Spleen (tissue), 11 donors: ENCODE data around the gene SEC11C. TPM values are rescaled to one million over a fixed set of nuclear protein-coding genes. Genes with fewer than 3 reads are reported as not detected.
"Not testable (repeated sequence)": the region's sequence is repeated elsewhere in the genome, so short reads cannot be mapped to it uniquely, and the experiment has no call there.

Experiments used
- DNase-seq: peaks from one replicate; pipeline ENCODE4 v3.0.0-alpha.2; 2020
- H3K27ac ChIP-seq, 8 donors: fragments of 200-600 bp; sonication (generic) in 7 of 8; 1 replicate in 4 of 8; 2 replicates in 4 of 8; pipeline versions ENCODE4 v1.5.0 to v1.8.0; 2016 to 2021; ENCODE audit warnings: inconsistent platforms in 4 of 8, mild to moderate bottlenecking in 4 of 8, moderate library complexity in 1 of 8
- H3K27me3 ChIP-seq, 7 donors: fragments of 200-600 bp; sonication (generic) in 6 of 7; replicated peaks in 1 of 7; 1 replicate in 4 of 7; 2 replicates in 3 of 7; pipeline versions ENCODE4 v1.5.0 to v1.8.0; 2016 to 2021; ENCODE audit warnings: inconsistent platforms in 3 of 7, mild to moderate bottlenecking in 1 of 7
- H3K36me3 ChIP-seq, 6 donors: fragments of 200-600 bp; sonication (generic) in 5 of 6; 1 replicate in 4 of 6; 2 replicates in 2 of 6; pipeline versions ENCODE4 v1.5.0 to v1.8.0; 2016 to 2021; ENCODE audit warnings: inconsistent platforms in 2 of 6
- H3K4me1 ChIP-seq, 6 donors: fragments of 200-600 bp; sonication (generic) in 5 of 6; 1 replicate in 3 of 6; 2 replicates in 3 of 6; pipeline versions ENCODE4 v1.5.0 to v1.8.0; 2016 to 2021; ENCODE audit warnings: inconsistent platforms in 3 of 6
- H3K4me3 ChIP-seq, 8 donors: fragments of 200-600 bp; sonication (generic) in 7 of 8; 1 replicate in 4 of 8; 2 replicates in 4 of 8; pipeline versions ENCODE4 v1.5.0 to v1.8.0; 2016 to 2021; ENCODE audit warnings: inconsistent platforms in 4 of 8, mild to moderate bottlenecking in 4 of 8, moderate library complexity in 2 of 8
- H3K9me3 ChIP-seq, 8 donors: fragments of 200-600 bp; sonication (generic) in 7 of 8; 1 replicate in 4 of 8; 2 replicates in 4 of 8; pipeline versions ENCODE4 v1.5.0 to v1.8.0; 2016 to 2021; ENCODE audit warnings: inconsistent platforms in 4 of 8
- CTCF ChIP-seq, 11 experiments: fragments of 200-600 bp in 7 of 11; fragments of 450-650 bp in 4 of 11; sonication (generic) in 4 of 11; IDR thresholded peaks in 8 of 11; conservative IDR thresholded peaks in 3 of 11; 1 replicate in 7 of 11; 2 replicates in 4 of 11; pipeline versions ENCODE4 v1.4.0 to v1.8.0; 2016 to 2021; ENCODE audit warnings: antibody characterized with exemption in 11 of 11, inconsistent platforms in 4 of 11, mild to moderate bottlenecking in 1 of 11
- POLR2A ChIP-seq, 3 donors: fragments of 450-650 bp; IDR thresholded peaks; one replicate each; pipeline ENCODE4 v1.5.1; 2017; ENCODE audit warnings: antibody characterized with exemption in 3 of 3, mild to moderate bottlenecking in 1 of 3
- POLR2AphosphoS5 ChIP-seq, 3 donors: sonication (generic); formaldehyde crosslinking; IDR thresholded peaks; one replicate each; pipeline ENCODE4 v1.5.1; 2017; ENCODE audit warnings: antibody characterized with exemption in 3 of 3
- WGBS, 5 donors: extraction: QIAGEN DNeasy Blood & Tissue Kit in 3 of 5; methylation state at CpG; one replicate each; pipeline versions ENCODE4 v1.1.5 to v1.1.7; 2013 to 2018; 5-methylcytosine and 5-hydroxymethylcytosine counted together
- intact Hi-C: fragments of 100-400 bp; cut with DNase I; formaldehyde crosslinking; loops from one replicate; pipeline ENCODE4 v1.15.0; 2023; ENCODE audit warnings: low total_unique reads
- polyA plus RNA-seq, 3 donors: library from polyadenylated mRNA; stranded (reverse); fragments of 200-250 nt; gene quantifications; one replicate each; pipeline ENCODE4 v1.2.1, GENCODE V29; 2013
- total RNA-seq, 7 donors: library from RNA; depleted of rRNA in 3 of 7; stranded (reverse); fragments of >200 nt in 3 of 7; fragmentation: NEBNext Ultra II Directional in 4 of 7; extraction: Animal tissue kit (Norgen Biotek cat#: 25700) in 4 of 7; gene quantifications; one replicate each; pipeline versions ENCODE4 v1.1.0 to v1.2.1, GENCODE V29; 2016 to 2021
- donor health status: healthy with polysubstance abuse.
- donor health status: DM: no; HTN: no; CAD: no; lungs with moderate emphysema.
- donor health status: DM: no; HTN: no; CAD: no.
- donor health status: Bipolar disorder and iron deficiency.
- donor health status: healthy.
- donor health status: DM: no; HTN: no; CAD: no.
- donor health status: DM: yes; HTN: yes; CAD: no.

The SEC11C gene
- total and polyA plus RNA-seq, 10 donors, result 36.7 to 117 (median 63.1) TPM

GRCh38 chr18:59141294-59142068 lies 1.8 kb downstream of the SEC11C start:
- peaks cover 11 to 42% (median 31%) of the 10 kb centered on the region in 6 donors for H3K4me1 ChIP-seq
- no peaks in the 10 kb centered on the region for H3K36me3 ChIP-seq
- intact Hi-C loops, result no loop called here
- H3K27me3 ChIP-seq, result peaks cover 0 to 1% (median 0%) of the 10 kb centered on the region in 7 donors
- H3K4me3 ChIP-seq, result peak overlapping the region in 2 of 8 donors; percentile 2 to 99
- no peaks in the 10 kb centered on the region for H3K9me3 ChIP-seq
- TF ChIP-seq POLR2A (IDR thresholded peaks at IDR 0.05) (no peak), CTCF (IDR thresholded peaks at IDR 0.05 in 8 of 11, conservative IDR thresholded peaks at IDR 0.05 in 3 of 11) (no peak)
- DNase-seq, result no peak
- WGBS, 5 donors, result 69 to 96% (median 86%) methylated on average over 1 of the region's 1 CpG
- peak overlapping the region in 4 of 8 donors; percentile 2 to 92 (median 6) for H3K27ac ChIP-seq

GRCh38 chr18:59142274-59142673 lies 2.6 kb downstream of the SEC11C start:
- H3K4me3 ChIP-seq, result peak overlapping the region in 1 of 8 donors; percentile 5
- intact Hi-C loops, result no loop called here
- DNase-seq, result no peak
- H3K36me3 ChIP-seq, result peaks cover 0 to 7% (median 0%) of the 10 kb centered on the region in 6 donors
- peaks cover 11 to 43% (median 33%) of the 10 kb centered on the region in 6 donors for H3K4me1 ChIP-seq
- H3K27me3 ChIP-seq, result no peaks in the 10 kb centered on the region
- H3K27ac ChIP-seq, result peak overlapping the region in 5 of 8 donors; percentile 2 to 92 (median 6)
- no peak for TF ChIP-seq POLR2AphosphoS5 (IDR thresholded peaks at IDR 0.05)
- TF ChIP-seq POLR2A (IDR thresholded peaks at IDR 0.05), result no peak
- no peak for TF ChIP-seq CTCF (IDR thresholded peaks at IDR 0.05 in 8 of 11, conservative IDR thresholded peaks at IDR 0.05 in 3 of 11)
- H3K9me3 ChIP-seq, result no peaks in the 10 kb centered on the region
- 63 to 81% (median 70%) methylated on average over 6 of the region's 6 CpGs for WGBS, 5 donors

DNA sequence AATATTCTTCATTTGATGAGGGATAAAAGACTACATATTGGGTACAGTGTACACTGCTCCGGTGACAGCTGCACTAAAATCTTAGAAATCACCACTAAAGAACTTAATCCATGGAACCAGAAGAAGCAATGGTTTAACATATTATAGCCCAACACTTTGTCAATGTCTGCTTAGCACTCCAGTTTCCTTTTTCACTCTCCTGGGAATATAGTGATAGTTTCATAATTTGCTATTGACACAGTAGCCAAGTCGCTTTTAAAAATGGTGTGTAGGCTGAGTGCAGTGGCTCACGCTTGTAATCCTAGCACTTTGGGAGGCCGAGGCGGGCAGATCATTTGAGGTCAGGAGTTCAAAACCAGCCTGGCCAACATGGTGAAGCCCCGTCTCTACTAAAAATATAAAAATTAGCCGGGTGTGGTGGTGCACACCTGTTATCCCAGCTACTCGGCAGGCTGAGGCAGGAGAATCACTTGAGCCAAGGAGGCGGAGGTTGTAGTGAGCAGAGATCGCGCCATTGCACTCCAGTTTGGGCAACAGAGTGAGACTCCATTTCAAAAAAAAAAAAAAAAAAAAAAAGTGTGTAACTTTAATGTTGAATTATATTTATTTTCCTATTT lies 3.2 kb downstream of the SEC11C start:
- H3K36me3 ChIP-seq, result peaks cover 0 to 13% (median 0%) of the 10 kb centered on the region in 6 donors
- peaks cover 11 to 47% (median 33%) of the 10 kb centered on the region in 6 donors for H3K4me1 ChIP-seq
- H3K9me3 ChIP-seq, H3K27me3 ChIP-seq, intact Hi-C loops, DNase-seq: not testable (repeated sequence)
- 76 to 86% (median 81%) methylated on average over 11 of the region's 11 CpGs for WGBS, 5 donors
- peak overlapping the region in 1 of 8 donors; percentile 5 for H3K4me3 ChIP-seq
- peak overlapping the region in 3 of 8 donors; percentile 6 to 92 (median 12) for H3K27ac ChIP-seq

GRCh38 chr18:59143441-59143840 lies 3.8 kb downstream of the SEC11C start:
- Histone ChIP-seq H3K9me3 (no peaks in the 10 kb centered on the region), H3K4me3 (no peak overlapping the region), H3K4me1 (peaks cover 11 to 47% (median 33%) of the 10 kb centered on the region in 6 donors), H3K36me3 (peaks cover 0 to 18% (median 0%) of the 10 kb centered on the region in 6 donors), H3K27me3 (no peaks in the 10 kb centered on the region), H3K27ac (no peak overlapping the region)
- WGBS, 5 donors, result 57 to 69% (median 61%) methylated on average over 3 of the region's 3 CpGs
- DNase-seq, result no peak
- TF ChIP-seq POLR2AphosphoS5 (IDR thresholded peaks at IDR 0.05) (no peak), CTCF (IDR thresholded peaks at IDR 0.05 in 8 of 11, conservative IDR thresholded peaks at IDR 0.05 in 3 of 11) (no peak), POLR2A (IDR thresholded peaks at IDR 0.05) (no peak)
- intact Hi-C loops, result no loop called here
